Measurements from ENCODE around the gene OVOL2. TPM values are rescaled to one million over a fixed set of nuclear protein-coding genes. Genes with fewer than 3 reads are reported as not detected.

Gene OVOL2
- total and polyA plus RNA-seq, 10 of the 15 experiments (the other 5 are each of a cell fraction or from before 2014, with no cell fraction given), result not detected

- Histone ChIP-seq H3K79me2 (ENCODE audit: control insufficient read depth, insufficient read depth, low read length) (no peaks in the 10 kb centered on the region), H3K4me1 (ENCODE audit: control insufficient read depth, insufficient read depth, low read length) (no peaks in the 10 kb centered on the region), H3K9me3 (replicated peaks; ENCODE audit: control insufficient read depth, insufficient read depth, low read length) (no peaks in the 10 kb centered on the region), H3K36me3 (ENCODE audit: control insufficient read depth in 2 of 2, insufficient read depth in 2 of 2, low read length in 1 of 2) (no peaks in the 10 kb centered on the region), H2AFZ (ENCODE audit: control insufficient read depth, low read depth, low read length) (no peak overlapping the region), H3K4me3 (no peak overlapping the region), H4K20me1 (ENCODE audit: control insufficient read depth, insufficient read depth) (no peaks in the 10 kb centered on the region), H3K27me3 (replicated peaks in 1 of 2; ENCODE audit: control insufficient read depth in 2 of 2, insufficient read depth in 2 of 2, low read length in 1 of 2) (no peaks in the 10 kb centered on the region; a peak in 2 of 4 replicates), H3K4me2 (ENCODE audit: control insufficient read depth, insufficient read depth) (no peak overlapping the region), H3K27ac (ENCODE audit: control insufficient read depth, insufficient read depth) (no peak overlapping the region), H3K9ac (ENCODE audit: control insufficient read depth, insufficient read depth, low read length) (no peak overlapping the region)
- DNase-seq (ENCODE audit: low read depth, low spot score) (no peak), FAIRE-seq (no peak), ATAC-seq (no peak)
- ChIA-PET POLR2A (no interaction called here), CTCF (no interaction called here), RAD21 (ENCODE audit: unreplicated experiment) (no interaction called here), SMC1A (ENCODE audit: uncharacterized antibody, unreplicated experiment) (no interaction called here)
- BruUV-seq (replicated peaks), result no TSS peak
- 62% methylated on average over 7 of the region's 7 CpGs for WGBS (ENCODE audit: insufficient coverage, insufficient replicate concordance, low lambda C conversion rate, missing lambda C conversion rate)
- in situ Hi-C loops (cut with MboI) (no loop called here), intact Hi-C loops (cut with micrococcal nuclease; ENCODE audit: unreplicated experiment) (no loop called here)
- TF ChIP-seq USF1 (IDR thresholded peaks at IDR 0.05; ENCODE audit: borderline replicate concordance, extremely low read length, insufficient read depth, low read depth, low read length), result no peak
- TF ChIP-seq IRF5 (IDR thresholded peaks at IDR 0.05; ENCODE audit: borderline replicate concordance), result 0 out of 2 replicates have a peak, but pooled peaks have one; percentile 26
Observed at GRCh38 chr20:18031888-18032509, 25.7 kb downstream of the OVOL2 start.

GRCh38 chr20:18031050-18031449 is 26.7 kb downstream of the OVOL2 start:
- Histone ChIP-seq H3K27me3 (replicated peaks in 1 of 2; ENCODE audit: control insufficient read depth in 2 of 2, insufficient read depth in 2 of 2, low read length in 1 of 2) (no peaks in the 10 kb centered on the region; a peak in 2 of 4 replicates), H3K4me3 (no peak overlapping the region), H3K9me3 (replicated peaks; ENCODE audit: control insufficient read depth, insufficient read depth, low read length) (no peaks in the 10 kb centered on the region), H2AFZ (ENCODE audit: control insufficient read depth, low read depth, low read length) (no peak overlapping the region), H3K79me2 (ENCODE audit: control insufficient read depth, insufficient read depth, low read length) (no peaks in the 10 kb centered on the region), H3K4me2 (ENCODE audit: control insufficient read depth, insufficient read depth) (no peak overlapping the region), H4K20me1 (ENCODE audit: control insufficient read depth, insufficient read depth) (no peaks in the 10 kb centered on the region), H3K36me3 (ENCODE audit: control insufficient read depth in 2 of 2, insufficient read depth in 2 of 2, low read length in 1 of 2) (no peaks in the 10 kb centered on the region), H3K9ac (ENCODE audit: control insufficient read depth, insufficient read depth, low read length) (no peak overlapping the region), H3K27ac (ENCODE audit: control insufficient read depth, insufficient read depth) (no peak overlapping the region), H3K4me1 (ENCODE audit: control insufficient read depth, insufficient read depth, low read length) (no peaks in the 10 kb centered on the region)
- no peak for ATAC-seq
- POLR2A ChIA-PET, result no interaction called here
- SMC1A ChIA-PET (ENCODE audit: uncharacterized antibody, unreplicated experiment), result no interaction called here
- CTCF ChIA-PET, result interaction anchor here (0.5 kb wide), 1 partner anchor 247 kb away, joined by 3 read pairs; no protein-coding TSS in a partner anchor
- no peak for DNase-seq (ENCODE audit: low read depth, low spot score)
- in situ Hi-C loops (cut with MboI) (no loop called here), intact Hi-C loops (cut with micrococcal nuclease; ENCODE audit: unreplicated experiment) (no loop called here)
- RAD21 ChIA-PET (ENCODE audit: unreplicated experiment), result no interaction called here
- 69% methylated on average over 15 of the region's 15 CpGs for WGBS (ENCODE audit: insufficient coverage, insufficient replicate concordance, low lambda C conversion rate, missing lambda C conversion rate)
- no TSS peak for BruUV-seq (replicated peaks)
- FAIRE-seq, result no peak
- TF ChIP-seq CTCF (IDR thresholded peaks at IDR 0.05 in 2 of 3, conservative IDR thresholded peaks at IDR 0.05 in 1 of 3; ENCODE audit: control insufficient read depth in 2 of 3, extremely low read depth in 1 of 3, insufficient read depth in 1 of 3, low read depth in 3 of 3, low read length in 3 of 3) (no peak), ZZZ3 (IDR thresholded peaks at IDR 0.05; ENCODE audit: control insufficient read depth, insufficient read length, low read depth) (no peak), MTA2 (IDR thresholded peaks at IDR 0.05; ENCODE audit: low read depth) (no peak), POLR2AphosphoS5 (IDR thresholded peaks at IDR 0.05; ENCODE audit: low read length) (no peak), IKZF1 (conservative IDR thresholded peaks at IDR 0.05) (no peak), CEBPB (IDR thresholded peaks at IDR 0.05; ENCODE audit: borderline replicate concordance in 1 of 2, low read depth in 2 of 2, low read length in 2 of 2) (no peak), YY1 (IDR thresholded peaks at IDR 0.05; ENCODE audit: low read depth, low read length) (no peak), FOXM1 (IDR thresholded peaks at IDR 0.05; ENCODE audit: low read depth, low read length) (no peak), CREB1 (IDR thresholded peaks at IDR 0.05; ENCODE audit: low read depth) (no peak), SUPT20H (IDR thresholded peaks at IDR 0.05; ENCODE audit: borderline replicate concordance, control insufficient read depth, low read depth, low read length) (no peak), NFYB (IDR thresholded peaks at IDR 0.05; ENCODE audit: insufficient read depth, low read depth, low read length) (no peak)
